GM12872 (cell line): ENCODE data around the gene DNASE1.

Experiments
- CTCF ChIP-seq: IDR thresholded peaks from 3 replicates; pipeline ENCODE4 v1.5.1; 2011; ENCODE audit warnings: low read depth, mild to moderate bottlenecking, low read length, moderate library complexity; ENCODE audit not compliant: insufficient read depth

DNASE1 gene

GRCh38 chr16:3652373-3653195, 1.9 kb upstream of the DNASE1 start:
- TF ChIP-seq CTCF: no peak

GRCh38 chr16:3655030-3655395, 522 bp downstream of the DNASE1 start:
- TF ChIP-seq CTCF: no peak

GRCh38 chr16:3655396-3656159, 1.1 kb downstream of the DNASE1 start:
- no peak for TF ChIP-seq CTCF

GRCh38 chr16:3656491-3657468, 2.3 kb downstream of the DNASE1 start:
- no peak for TF ChIP-seq CTCF

GRCh38 chr16:3659251-3659650, 4.8 kb downstream of the DNASE1 start:
- TF ChIP-seq CTCF: no peak

GRCh38 chr16:3661311-3661710, 6.8 kb downstream of the DNASE1 start:
- TF ChIP-seq CTCF: no peak

- no peak for TF ChIP-seq CTCF
Observed at GRCh38 chr16:3661922-3662321, 7.4 kb downstream of the DNASE1 start.
